CD4-positive, alpha-beta T cell treated with Interleukin-10 for 1 hour (primary cell): Measurements from ENCODE around the gene RBM20.
A peak's percentile ranks its signal among the peaks of the same experiment; 100 is the strongest.

Experiments used
- DNase-seq: peaks from one replicate; pipeline ENCODE4 v3.0.0-alpha.2; 2020

Gene RBM20

GRCh38 chr10:110840923-110841428 lies 196.8 kb downstream of the RBM20 start:
- DNase-seq, result no peak

GRCh38 chr10:110841767-110842267 lies 197.7 kb downstream of the RBM20 start:
- DNase-seq, result no peak

DNA sequence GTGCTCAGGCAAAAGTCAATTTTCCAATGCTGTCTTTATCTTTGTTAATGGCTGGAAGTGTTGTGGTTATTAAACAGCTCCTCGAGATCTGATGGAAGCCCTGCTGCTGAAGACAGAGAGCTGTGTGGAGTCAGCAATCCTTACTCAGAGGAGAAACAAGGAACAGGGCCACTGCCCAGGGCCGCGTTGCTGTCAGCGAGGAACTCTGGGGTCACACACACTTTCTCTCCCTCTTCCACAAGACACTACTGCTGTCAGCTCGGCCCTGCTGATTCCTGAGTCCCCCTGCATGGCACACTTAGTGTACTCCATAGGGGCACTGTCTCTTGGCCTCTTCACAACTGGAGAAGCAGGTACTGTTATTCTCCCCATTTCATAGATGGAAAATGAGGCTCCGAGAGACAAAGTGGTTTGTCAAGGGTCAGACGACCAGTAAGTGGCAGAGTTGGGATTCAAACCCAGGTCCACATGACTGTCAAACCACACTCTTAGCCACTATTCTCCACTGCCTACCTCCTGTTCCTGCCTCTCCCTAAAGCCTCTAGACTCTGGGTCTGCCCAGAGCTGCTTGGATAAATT lies 198.3 kb downstream of the RBM20 start:
- no peak for DNase-seq

DNA sequence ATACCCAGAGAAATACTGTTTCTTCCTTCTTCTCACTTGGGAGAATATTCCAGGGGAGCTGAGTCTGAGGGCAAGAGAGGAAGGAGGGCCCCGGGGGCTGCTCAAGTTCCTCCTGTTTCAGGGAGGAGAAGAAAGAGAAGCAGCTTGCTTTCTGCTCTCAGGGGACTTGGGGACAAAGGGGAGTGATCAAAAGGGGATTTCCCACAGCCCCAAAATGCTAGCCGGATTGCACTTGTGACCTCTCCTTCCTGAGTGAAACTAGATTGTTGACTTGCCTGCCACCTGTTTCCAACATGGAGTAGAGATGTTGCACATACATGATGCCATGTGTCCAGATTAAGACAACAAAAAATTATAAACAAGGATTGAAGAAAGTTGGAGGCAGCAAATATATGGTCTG lies 198.9 kb downstream of the RBM20 start:
- DNase-seq, result peak; percentile 70

DNA sequence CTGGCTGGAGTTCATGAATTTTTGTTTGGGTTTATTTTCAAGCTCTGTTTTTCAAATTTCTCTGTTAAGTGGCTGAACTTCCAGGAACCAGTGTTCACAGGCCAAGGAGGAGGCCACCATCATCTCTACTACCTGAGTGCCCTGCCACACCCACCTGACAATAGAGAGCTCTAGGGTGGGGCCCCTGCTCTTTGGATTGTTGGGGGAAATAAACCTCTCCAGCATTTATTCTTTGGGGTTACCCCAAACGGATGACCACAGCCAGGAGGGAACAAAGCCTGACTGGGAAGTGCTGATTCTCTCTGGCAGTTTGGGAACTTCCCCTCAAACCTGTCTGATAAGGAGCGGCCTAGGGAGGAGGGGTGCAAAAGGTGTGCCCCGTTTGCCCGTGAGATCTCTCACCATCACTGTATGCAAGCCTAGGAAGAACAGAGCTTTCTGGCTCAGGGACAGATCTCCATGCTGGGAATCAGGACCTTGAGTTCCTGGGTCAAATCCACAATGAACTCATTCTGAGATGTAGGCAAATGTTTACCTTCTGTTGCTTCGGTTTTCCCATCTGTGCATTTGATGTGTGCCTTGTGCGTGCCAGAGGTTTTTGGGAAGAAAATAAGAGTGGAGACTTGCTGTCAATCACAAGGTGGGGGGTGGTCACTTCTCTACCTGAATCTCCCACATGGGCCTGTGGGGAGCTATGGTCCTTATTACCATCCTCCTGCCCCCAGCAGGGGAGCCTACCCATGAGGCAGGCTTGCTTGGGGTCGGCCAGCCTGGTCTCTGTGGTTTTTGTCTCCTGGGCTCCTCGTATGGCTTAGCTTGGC lies 199.9 kb downstream of the RBM20 start:
- no peak for DNase-seq

- DNase-seq, result no peak
Measured at GRCh38 chr10:110844617-110844881, 200.4 kb downstream of the RBM20 start.

GRCh38 chr10:110845192-110845755 lies 201.1 kb downstream of the RBM20 start:
- no peak for DNase-seq

GRCh38 chr10:110845756-110846620 lies 201.9 kb downstream of the RBM20 start:
- no peak for DNase-seq

DNA sequence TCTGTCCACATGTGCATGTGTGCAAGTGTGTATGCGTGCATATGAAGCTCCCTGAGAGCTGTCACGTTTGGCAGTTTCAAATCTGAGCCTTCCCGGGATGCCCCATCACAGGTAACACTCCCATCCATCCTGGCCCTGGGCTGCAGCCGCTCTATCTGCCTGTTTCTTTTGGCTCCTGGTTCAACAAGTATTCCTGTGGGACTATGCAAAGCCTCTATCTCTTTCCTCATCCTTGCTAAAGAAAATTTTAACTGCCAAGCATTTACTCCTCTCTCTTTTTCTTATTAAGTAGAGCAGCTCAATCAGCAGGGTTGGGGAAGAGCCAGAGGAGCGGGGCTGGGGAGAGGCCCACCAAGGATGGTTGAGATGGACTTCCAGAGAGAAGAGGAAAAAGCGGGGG lies 203.2 kb downstream of the RBM20 start:
- no peak for DNase-seq

DNA sequence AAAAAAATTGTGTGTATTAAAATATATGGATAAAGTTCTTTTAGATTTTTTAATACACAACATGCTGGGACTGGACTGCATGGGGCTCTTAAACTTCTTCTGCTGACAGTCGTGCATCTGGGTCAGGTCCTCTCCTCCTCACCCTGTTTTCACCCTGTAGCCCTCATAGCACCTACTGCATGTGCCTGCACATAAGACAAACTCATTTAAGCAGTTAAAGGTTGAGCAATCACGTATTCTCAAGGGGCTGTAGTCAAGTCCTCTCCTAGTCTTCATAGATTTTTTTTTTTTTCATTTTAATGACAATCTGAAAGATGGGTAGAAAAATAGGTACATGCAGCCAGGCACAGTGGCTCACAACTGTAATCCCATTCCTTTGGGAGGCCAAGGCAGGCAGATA lies 204.0 kb downstream of the RBM20 start:
- no peak for DNase-seq

DNA sequence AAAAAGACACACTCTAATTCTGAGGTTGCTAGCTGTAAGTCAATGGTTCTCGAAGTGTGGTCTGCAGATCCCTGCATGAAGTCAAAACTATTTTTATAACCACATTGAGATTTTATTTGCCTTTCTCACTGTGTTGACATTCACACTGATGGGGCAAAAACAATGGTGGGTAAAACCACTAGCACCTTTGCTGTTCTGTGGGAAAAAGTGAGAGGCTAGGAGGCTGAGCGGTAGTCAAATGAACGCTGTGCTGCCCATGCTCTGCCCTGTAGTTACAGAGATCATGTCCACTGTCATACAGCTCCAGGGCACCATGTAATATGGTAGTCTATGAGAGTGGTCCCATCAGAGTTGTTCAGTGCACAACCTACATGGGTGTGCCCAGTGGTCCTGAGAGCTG lies 206.0 kb downstream of the RBM20 start:
- DNase-seq, result peak; percentile 51

DNA sequence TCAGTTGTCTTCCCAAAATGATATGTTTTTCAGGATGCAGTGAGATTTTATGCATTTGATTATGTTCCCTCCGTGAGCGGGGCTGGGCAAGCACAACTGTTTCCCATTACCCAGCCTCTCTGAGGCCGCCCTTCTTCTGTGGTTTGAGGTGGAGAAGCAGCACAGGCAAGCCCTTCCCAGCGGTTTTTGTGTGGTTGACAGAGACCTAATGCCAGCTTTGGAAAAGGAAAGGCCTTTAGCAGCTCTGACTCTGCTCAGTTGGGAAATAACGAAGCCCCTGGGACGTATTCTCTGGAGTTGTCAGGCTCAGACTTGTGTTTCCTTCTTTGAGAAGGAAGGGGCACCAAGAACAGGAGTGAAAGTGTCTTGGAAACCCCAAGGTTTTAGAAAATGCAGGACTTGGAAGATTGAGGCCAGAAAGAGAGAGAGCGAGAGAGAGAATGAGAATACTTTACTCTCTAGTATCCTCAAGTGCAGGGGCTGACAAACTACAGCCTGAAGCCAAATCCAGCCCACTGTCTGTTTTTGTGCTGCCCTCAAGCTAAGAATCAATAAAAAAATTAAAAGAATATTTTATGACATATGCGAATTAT lies 207.0 kb downstream of the RBM20 start:
- no peak for DNase-seq

- no peak for DNase-seq
Measured at GRCh38 chr10:110852255-110852896, 208.2 kb downstream of the RBM20 start.

DNA sequence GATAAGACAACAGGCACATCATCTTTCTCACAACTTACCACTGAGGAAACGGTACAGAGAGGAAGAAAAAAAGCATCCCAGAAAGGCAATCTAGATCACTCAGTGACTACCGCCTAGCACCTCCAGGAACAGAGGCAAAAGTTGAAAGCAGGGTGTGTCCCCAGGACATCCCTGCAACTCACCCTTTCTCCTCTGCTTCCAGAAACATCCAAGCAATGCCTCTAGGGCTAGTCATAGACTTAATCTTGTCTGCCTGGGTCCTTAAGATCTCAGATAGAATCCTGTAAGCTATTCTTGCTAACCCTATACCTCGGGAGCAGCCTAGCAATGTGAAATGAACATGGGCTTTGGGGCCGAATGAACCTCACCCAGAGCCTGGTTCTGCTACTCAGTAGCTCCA lies 208.8 kb downstream of the RBM20 start:
- DNase-seq, result no peak

DNA sequence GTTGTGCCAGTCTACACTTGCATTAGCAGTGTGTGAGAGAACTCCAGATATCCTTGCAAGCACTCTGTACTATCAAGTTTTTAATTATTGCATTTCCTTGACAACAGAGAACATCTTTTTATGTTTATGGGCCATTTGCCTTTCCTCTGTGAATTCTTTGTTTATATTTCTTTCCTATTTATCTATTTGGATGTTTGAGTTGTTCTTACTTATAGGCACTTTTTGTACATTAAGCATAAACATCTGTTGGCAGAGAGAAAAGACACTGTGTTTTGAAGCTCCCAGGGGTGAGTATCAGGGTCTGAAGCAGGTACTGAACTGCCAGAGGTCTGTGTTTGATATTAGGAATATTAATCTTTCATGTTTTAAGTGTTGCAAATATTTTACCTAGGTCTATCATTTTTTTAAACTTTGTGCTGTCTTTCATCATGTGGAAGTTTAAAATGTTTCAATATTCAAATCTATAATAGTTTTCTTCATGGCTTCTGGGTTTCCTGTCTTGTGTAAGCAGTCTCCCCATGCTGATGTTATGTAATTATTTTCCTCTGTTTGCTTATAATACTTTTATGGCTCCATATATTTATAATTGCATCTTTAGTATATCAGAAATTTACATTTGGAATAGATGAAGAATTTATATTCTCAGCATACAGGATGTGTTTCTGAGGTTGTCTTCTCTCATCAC lies 209.9 kb downstream of the RBM20 start:
- no peak for DNase-seq

GRCh38 chr10:110857265-110858171 lies 213.4 kb downstream of the RBM20 start:
- DNase-seq, result no peak

DNA sequence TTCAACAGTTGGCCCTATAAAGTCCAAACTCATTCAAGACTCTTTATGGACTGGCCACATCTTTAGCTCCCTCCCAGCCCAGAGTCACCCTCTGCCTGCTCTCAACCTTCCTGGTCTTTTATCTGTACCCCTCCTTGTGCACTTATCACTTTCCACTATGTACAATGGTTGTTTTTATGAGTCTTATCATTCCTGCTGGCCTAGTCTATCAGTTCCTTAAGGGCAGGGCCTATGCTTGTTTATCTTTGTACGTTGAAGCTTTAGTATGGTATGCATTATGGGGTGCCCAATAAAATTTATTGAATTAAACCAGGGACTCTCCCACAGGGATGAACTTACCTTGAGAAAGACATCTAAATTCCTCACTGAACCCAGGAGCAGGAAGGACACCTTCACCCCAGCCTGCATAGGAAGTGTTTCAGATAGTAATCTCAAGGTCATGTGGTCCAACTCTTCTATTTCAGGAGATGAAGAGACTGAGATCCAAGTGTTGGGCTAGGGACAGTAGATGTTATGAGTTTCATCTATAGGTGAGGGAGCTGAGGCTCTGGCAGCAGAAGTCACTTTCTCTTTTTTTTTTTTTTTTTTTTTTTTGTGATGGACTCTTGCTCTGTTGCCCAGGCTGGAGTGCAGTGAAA lies 214.3 kb downstream of the RBM20 start:
- DNase-seq, result no peak

GRCh38 chr10:110859206-110859972 lies 215.3 kb downstream of the RBM20 start:
- no peak for DNase-seq

DNA sequence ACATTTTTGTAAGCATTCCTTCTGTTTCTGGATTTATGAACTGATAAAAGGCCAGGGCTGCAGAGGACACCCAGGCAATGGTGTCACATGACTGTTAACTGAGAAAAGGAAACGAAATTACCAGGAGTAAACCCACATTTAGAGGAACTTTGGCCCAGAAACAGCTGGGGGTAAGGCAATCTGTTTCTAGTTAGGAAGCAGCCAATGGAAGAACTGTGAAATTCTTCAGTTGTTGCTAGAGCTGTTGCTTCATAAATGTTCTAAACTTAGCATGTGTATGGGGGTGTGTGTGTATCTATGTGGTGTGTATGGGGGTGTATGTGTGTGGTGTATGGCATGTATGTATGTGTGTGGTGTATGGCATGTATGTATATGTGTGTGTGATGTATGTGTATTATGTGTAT lies 215.8 kb downstream of the RBM20 start:
- no peak for DNase-seq
